Left renal pelvis (tissue), 4 donors: ENCODE results near the gene SPTLC2. TPM values are rescaled to one million over a fixed set of nuclear protein-coding genes. Genes with fewer than 3 reads are reported as not detected.
"Not testable (repeated sequence)": the region's sequence is repeated elsewhere in the genome, so short reads cannot be mapped to it uniquely, and the experiment has no call there.

Experiments used
- DNase-seq, 4 donors: peaks; one replicate each; pipeline ENCODE4 v3.0.0-alpha.2; 2013; ENCODE audit warnings: low read depth in 4 of 4, low spot score in 3 of 4
- polyA plus RNA-seq, 4 donors: library from polyadenylated mRNA; unstranded; fragments of 120-200 nt; gene quantifications; one replicate each; pipeline ENCODE4 v1.2.1, GENCODE V29; 2013; ENCODE audit not compliant: insufficient read length in 4 of 4

SPTLC2 gene
- polyA plus RNA-seq, result 10 to 100 TPM; 35.2 to 72.9 (median 69.2) TPM

GRCh38 chr14:77616454-77617229 is at the start of gene SPTLC2:
SPTLC2 (minus strand) TSS chr14:77616637; CDS start chr14:77616579, 58 bp downstream.
- DNase-seq, result peak; percentile 96 to 97 (median 96)

- no peak for DNase-seq
Observed at GRCh38 chr14:77663293-77663692, 46.9 kb upstream of the SPTLC2 start.

GRCh38 chr14:77661562-77661961 is 45.1 kb upstream of the SPTLC2 start:
- not testable (repeated sequence) for DNase-seq

GRCh38 chr14:77660754-77661153 is 44.3 kb upstream of the SPTLC2 start:
- peak in 1 of 4 donors; percentile 56 for DNase-seq

- DNase-seq, result no peak
Observed at GRCh38 chr14:77659831-77660230, 43.4 kb upstream of the SPTLC2 start.

- no peak for DNase-seq
Observed at GRCh38 chr14:77657280-77657679, 40.8 kb upstream of the SPTLC2 start.

- DNase-seq, result no peak
Observed at GRCh38 chr14:77654001-77654441, 37.6 kb upstream of the SPTLC2 start.

GRCh38 chr14:77649326-77649725 is 32.9 kb upstream of the SPTLC2 start:
- DNase-seq, result no peak

- no peak for DNase-seq
Observed at GRCh38 chr14:77648520-77649200, 32.2 kb upstream of the SPTLC2 start.

- no peak for DNase-seq
Observed at GRCh38 chr14:77647853-77648252, 31.4 kb upstream of the SPTLC2 start.

GRCh38 chr14:77646907-77647306 is 30.5 kb upstream of the SPTLC2 start:
- DNase-seq, result no peak

GRCh38 chr14:77645520-77646230 is 29.2 kb upstream of the SPTLC2 start:
- DNase-seq, result no peak

- no peak for DNase-seq
Observed at GRCh38 chr14:77642407-77642806, 26.0 kb upstream of the SPTLC2 start.

- no peak for DNase-seq
Observed at GRCh38 chr14:77641534-77642341, 25.3 kb upstream of the SPTLC2 start.

- no peak for DNase-seq
Observed at GRCh38 chr14:77640756-77641533, 24.5 kb upstream of the SPTLC2 start.

- no peak for DNase-seq
Observed at GRCh38 chr14:77638771-77639171, 22.3 kb upstream of the SPTLC2 start.

GRCh38 chr14:77635869-77636268 is 19.4 kb upstream of the SPTLC2 start:
- DNase-seq, result not testable (repeated sequence)

GRCh38 chr14:77635466-77635865 is 19.0 kb upstream of the SPTLC2 start:
- not testable (repeated sequence) for DNase-seq

- DNase-seq, result no peak
Observed at GRCh38 chr14:77630111-77630510, 13.7 kb upstream of the SPTLC2 start.

GRCh38 chr14:77625360-77625759 is 8.9 kb upstream of the SPTLC2 start:
- DNase-seq, result no peak
